PFSK-1 (cell line): ENCODE measurements around the gene PTGER3.

ENCODE experiments used
- FOXP2 ChIP-seq: optimal IDR thresholded peaks from 2 replicates; pipeline ENCODE3; 2011; ENCODE audit warnings: borderline replicate concordance, control low read depth, inconsistent platforms; ENCODE audit not compliant: insufficient read depth; ENCODE audit errors: extremely low read length, extremely low read depth
- POLR2AphosphoS5 ChIP-seq: IDR thresholded peaks from 2 replicates; pipeline ENCODE4 v1.6.1; 2012; ENCODE audit warnings: low read depth, mild to moderate bottlenecking, control low read depth, low read length, moderate library complexity
- SIN3A ChIP-seq: IDR thresholded peaks from 2 replicates; pipeline ENCODE4 v1.6.1; 2012; ENCODE audit warnings: mild to moderate bottlenecking, low read length, moderate library complexity, borderline replicate concordance; ENCODE audit not compliant: insufficient read depth
- TAF1 ChIP-seq: IDR thresholded peaks from 2 replicates; pipeline ENCODE4 v1.6.1; 2012; ENCODE audit warnings: low read length, control low read depth, borderline replicate concordance; ENCODE audit not compliant: insufficient read depth
- TF ChIP-seq, protein P1 (sequence below), 2 experiments: IDR thresholded peaks; 2 replicates each; pipeline versions ENCODE4 v1.6.1 to v1.8.0; 2011 to 2012; ENCODE audit warnings: low read depth in 2 of 2, low read length in 2 of 2, control low read depth in 1 of 2, inconsistent platforms in 1 of 2, mild to moderate bottlenecking in 1 of 2, moderate library complexity in 1 of 2; ENCODE audit not compliant: insufficient read depth in 1 of 2

Gene PTGER3

DNA sequence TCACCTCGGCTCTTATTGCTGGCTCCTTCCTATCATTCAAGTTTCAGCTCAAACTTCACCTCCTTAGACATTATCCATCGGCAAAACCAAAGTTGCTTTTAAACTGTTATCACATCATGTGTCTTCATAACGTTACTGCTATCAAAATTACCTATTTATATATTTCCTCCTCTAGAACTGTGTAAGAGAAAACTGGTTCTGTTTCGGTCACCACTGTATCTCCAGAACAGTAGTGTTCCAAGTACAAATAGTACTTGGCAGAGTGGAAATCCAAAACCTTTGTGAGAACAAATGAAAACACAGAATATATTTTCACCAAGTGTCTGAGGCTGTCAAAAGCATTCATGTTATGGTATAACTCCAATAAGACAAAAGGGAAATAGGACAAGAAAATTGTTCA lies 24.1 kb upstream of the PTGER3 start:
- TF ChIP-seq, protein P1, sequence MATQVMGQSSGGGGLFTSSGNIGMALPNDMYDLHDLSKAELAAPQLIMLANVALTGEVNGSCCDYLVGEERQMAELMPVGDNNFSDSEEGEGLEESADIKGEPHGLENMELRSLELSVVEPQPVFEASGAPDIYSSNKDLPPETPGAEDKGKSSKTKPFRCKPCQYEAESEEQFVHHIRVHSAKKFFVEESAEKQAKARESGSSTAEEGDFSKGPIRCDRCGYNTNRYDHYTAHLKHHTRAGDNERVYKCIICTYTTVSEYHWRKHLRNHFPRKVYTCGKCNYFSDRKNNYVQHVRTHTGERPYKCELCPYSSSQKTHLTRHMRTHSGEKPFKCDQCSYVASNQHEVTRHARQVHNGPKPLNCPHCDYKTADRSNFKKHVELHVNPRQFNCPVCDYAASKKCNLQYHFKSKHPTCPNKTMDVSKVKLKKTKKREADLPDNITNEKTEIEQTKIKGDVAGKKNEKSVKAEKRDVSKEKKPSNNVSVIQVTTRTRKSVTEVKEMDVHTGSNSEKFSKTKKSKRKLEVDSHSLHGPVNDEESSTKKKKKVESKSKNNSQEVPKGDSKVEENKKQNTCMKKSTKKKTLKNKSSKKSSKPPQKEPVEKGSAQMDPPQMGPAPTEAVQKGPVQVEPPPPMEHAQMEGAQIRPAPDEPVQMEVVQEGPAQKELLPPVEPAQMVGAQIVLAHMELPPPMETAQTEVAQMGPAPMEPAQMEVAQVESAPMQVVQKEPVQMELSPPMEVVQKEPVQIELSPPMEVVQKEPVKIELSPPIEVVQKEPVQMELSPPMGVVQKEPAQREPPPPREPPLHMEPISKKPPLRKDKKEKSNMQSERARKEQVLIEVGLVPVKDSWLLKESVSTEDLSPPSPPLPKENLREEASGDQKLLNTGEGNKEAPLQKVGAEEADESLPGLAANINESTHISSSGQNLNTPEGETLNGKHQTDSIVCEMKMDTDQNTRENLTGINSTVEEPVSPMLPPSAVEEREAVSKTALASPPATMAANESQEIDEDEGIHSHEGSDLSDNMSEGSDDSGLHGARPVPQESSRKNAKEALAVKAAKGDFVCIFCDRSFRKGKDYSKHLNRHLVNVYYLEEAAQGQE (IDR thresholded peaks at IDR 0.05; ENCODE audit: insufficient read depth in 1 of 2, low read depth in 2 of 2, low read length in 2 of 2), result no peak
- no peak for TF ChIP-seq FOXP2
- no peak for TF ChIP-seq TAF1
- TF ChIP-seq SIN3A, result no peak
- TF ChIP-seq POLR2AphosphoS5, result no peak

DNA sequence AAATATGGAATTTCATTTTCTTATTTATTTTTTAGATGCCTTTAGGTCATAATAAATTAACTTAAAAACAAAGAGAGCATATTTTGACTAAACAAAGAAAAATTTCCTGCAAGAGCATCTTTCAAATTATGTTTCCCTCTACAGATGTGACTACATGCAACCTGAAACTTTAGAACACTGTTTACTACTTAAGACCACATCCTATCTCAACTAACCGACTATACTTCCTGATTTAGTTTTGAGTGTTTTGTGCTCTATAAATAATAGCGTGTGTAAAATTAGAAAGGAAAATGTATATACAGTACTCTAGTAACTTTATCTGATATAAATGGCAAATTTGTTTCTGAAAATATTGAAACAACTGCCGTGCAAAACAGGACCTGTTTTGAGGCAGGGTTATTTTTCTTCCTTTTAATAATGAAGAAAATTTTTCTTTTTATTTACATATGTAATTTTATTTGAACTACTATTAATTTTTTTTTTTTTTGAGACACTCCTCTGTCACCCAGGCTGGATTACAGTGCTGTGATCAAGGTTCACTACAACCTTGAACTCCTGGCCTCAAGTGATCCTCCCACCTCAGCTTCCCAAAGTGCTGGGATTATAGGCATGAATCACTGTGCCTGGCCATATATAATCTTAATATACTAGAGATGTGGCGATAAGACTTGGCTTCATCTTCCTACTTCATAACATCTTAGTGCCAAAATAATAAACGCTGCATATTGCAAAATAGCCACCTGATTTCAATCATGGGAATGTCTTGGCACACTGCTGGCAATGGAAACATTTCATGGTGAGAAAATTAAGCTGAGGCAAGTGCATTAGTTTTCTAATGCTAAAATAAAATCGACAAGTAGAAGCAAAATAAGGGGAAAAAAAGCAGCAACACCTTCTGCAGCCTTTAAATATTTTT lies 21.0 kb upstream of the PTGER3 start:
- TF ChIP-seq POLR2AphosphoS5 (no peak), TAF1 (no peak), SIN3A (no peak), FOXP2 (no peak)
- TF ChIP-seq, protein P1 (IDR thresholded peaks at IDR 0.05; ENCODE audit: insufficient read depth in 1 of 2, low read depth in 2 of 2, low read length in 2 of 2), result no peak

DNA sequence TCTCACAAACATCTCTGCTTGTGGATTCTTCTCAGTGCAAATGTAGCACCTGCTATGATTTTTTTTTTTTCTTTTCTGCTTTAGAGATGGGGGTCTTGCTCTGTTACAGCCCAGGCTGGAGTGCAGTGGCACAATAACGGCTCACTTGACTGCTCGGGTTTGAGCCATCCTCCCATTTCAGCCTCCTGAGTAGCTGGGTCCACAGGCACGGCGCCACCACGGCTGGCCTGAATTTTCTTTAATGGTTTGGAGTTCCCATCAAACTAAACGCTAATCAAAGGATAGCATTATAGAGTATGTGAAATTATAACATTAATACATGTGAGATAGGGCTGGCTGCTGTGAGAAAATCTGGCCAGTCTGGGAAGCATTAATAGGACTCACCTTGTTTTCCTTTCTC lies 7.2 kb upstream of the PTGER3 start:
- TF ChIP-seq TAF1 (no peak), FOXP2 (no peak), POLR2AphosphoS5 (no peak), SIN3A (no peak)
- TF ChIP-seq, protein P1 (IDR thresholded peaks at IDR 0.05; ENCODE audit: insufficient read depth in 1 of 2, low read depth in 2 of 2, low read length in 2 of 2), result no peak

DNA sequence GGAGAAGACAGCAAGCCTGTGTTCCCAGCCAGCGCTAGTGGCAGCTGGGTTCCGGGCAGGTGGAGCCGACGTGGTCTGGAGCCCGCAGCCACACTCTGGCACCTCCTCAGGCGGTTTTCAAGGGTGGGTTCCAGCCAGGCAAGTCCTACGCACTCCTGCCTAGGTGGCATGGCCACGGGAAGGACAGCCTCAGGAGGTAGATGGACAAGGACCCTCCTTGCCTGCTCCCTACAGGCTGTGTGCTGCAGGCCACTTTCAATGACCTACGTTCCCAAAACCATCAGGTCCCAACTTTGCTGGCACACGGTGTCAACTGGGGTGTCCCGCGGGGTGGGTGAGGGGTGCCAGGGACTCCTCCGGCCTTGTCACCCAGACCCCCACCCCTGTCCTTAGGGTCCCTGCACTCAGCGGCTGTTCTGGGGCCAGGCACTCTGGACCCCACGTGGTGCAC lies 6.7 kb upstream of the PTGER3 start:
- no peak for TF ChIP-seq TAF1
- TF ChIP-seq, protein P1 (IDR thresholded peaks at IDR 0.05; ENCODE audit: insufficient read depth in 1 of 2, low read depth in 2 of 2, low read length in 2 of 2), result no peak
- no peak for TF ChIP-seq FOXP2
- TF ChIP-seq SIN3A, result no peak
- 0 out of 2 replicates have a peak, but pooled peaks have one; percentile 13 for TF ChIP-seq POLR2AphosphoS5
